Trophoblast cell (in vitro differentiated cells and primary cell): ENCODE measurements around the gene RELT.
A peak's percentile ranks its signal among the peaks of the same experiment; 100 is the strongest.

Source experiments
- DNase-seq, 2 donors: peaks; one replicate each; pipeline ENCODE4 v3.0.0-alpha.2; 2016
- H2AFZ ChIP-seq: 2 replicates; pipeline ENCODE4 v1.6.1; 2013; ENCODE audit warnings: low read length, moderate library complexity, mild to moderate bottlenecking; ENCODE audit not compliant: insufficient read depth, poor library complexity
- H2AK5ac ChIP-seq: 2 replicates; pipeline ENCODE4 v1.6.1; 2013; ENCODE audit warnings: mild to moderate bottlenecking, low read length
- H2BK120ac ChIP-seq: 2 replicates; pipeline ENCODE4 v1.6.1; 2013; ENCODE audit warnings: low read length, mild to moderate bottlenecking, moderate library complexity; ENCODE audit not compliant: insufficient read depth, poor library complexity
- H2BK12ac ChIP-seq: 2 replicates; pipeline ENCODE4 v1.6.1; 2013; ENCODE audit warnings: mild to moderate bottlenecking, low read length, moderate library complexity
- H2BK5ac ChIP-seq: 2 replicates; pipeline ENCODE4 v1.6.1; 2013; ENCODE audit warnings: low read length, low read depth, moderate library complexity, mild to moderate bottlenecking; ENCODE audit not compliant: poor library complexity
- H3K14ac ChIP-seq: 2 replicates; pipeline ENCODE4 v1.6.1; 2013; ENCODE audit warnings: mild to moderate bottlenecking, low read length
- H3K18ac ChIP-seq: 2 replicates; pipeline ENCODE4 v1.6.1; 2013; ENCODE audit warnings: mild to moderate bottlenecking, low read length
- H3K23ac ChIP-seq: 2 replicates; pipeline ENCODE4 v1.6.1; 2013; ENCODE audit warnings: low read length
- H3K27ac ChIP-seq: 2 replicates; pipeline ENCODE4 v1.5.1; 2013; ENCODE audit warnings: low read depth, mild to moderate bottlenecking, inconsistent platforms, low read length, moderate library complexity
- H3K27me3 ChIP-seq: 2 replicates; pipeline ENCODE4 v1.6.1; 2013; ENCODE audit warnings: inconsistent platforms, mild to moderate bottlenecking, low read length, moderate library complexity; ENCODE audit not compliant: insufficient read depth
- H3K36me3 ChIP-seq, 2 experiments: 1 replicate in 1 of 2; 2 replicates in 1 of 2; pipeline ENCODE4 v1.6.1; 2013; ENCODE audit warnings: low read length in 2 of 2, mild to moderate bottlenecking in 2 of 2, moderate library complexity in 1 of 2; ENCODE audit not compliant: insufficient read depth in 2 of 2, control insufficient read depth in 1 of 2
- H3K4ac ChIP-seq: 2 replicates; pipeline ENCODE4 v1.6.1; 2013; ENCODE audit warnings: low read depth, mild to moderate bottlenecking, low read length, moderate library complexity
- H3K4me1 ChIP-seq, 2 experiments: 1 replicate in 1 of 2; 2 replicates in 1 of 2; pipeline ENCODE4 v1.6.1; 2013; ENCODE audit warnings: low read length in 2 of 2, mild to moderate bottlenecking in 2 of 2, moderate library complexity in 1 of 2; ENCODE audit not compliant: insufficient read depth in 2 of 2, control insufficient read depth in 1 of 2
- H3K4me2 ChIP-seq: 2 replicates; pipeline ENCODE4 v1.6.1; 2013; ENCODE audit warnings: inconsistent platforms, mild to moderate bottlenecking, low read length, moderate library complexity
- H3K4me3 ChIP-seq: 2 replicates; pipeline ENCODE4 v1.5.1; 2013; ENCODE audit warnings: mild to moderate bottlenecking, low read depth, low read length, inconsistent platforms
- H3K79me1 ChIP-seq: one replicate; pipeline ENCODE4 v1.6.1; 2013; ENCODE audit warnings: low read length
- H3K79me2 ChIP-seq: 2 replicates; pipeline ENCODE4 v1.6.1; 2013; ENCODE audit warnings: low read length, mild to moderate bottlenecking; ENCODE audit not compliant: control insufficient read depth, insufficient read depth, poor library complexity
- H3K9ac ChIP-seq: 2 replicates; pipeline ENCODE4 v1.6.1; 2013; ENCODE audit warnings: mild to moderate bottlenecking, low read length
- H3K9me3 ChIP-seq: 2 replicates; pipeline ENCODE4 v1.6.1; 2013; ENCODE audit warnings: low read depth, mild to moderate bottlenecking, control low read depth, inconsistent platforms, low read length; ENCODE audit not compliant: insufficient read depth
- H4K12ac ChIP-seq: 2 replicates; pipeline ENCODE4 v1.6.1; 2013; ENCODE audit warnings: low read depth, mild to moderate bottlenecking, low read length, moderate library complexity
- H4K8ac ChIP-seq: 2 replicates; pipeline ENCODE4 v1.6.1; 2013; ENCODE audit warnings: low read depth, mild to moderate bottlenecking, low read length, moderate library complexity
- H4K91ac ChIP-seq: one replicate; pipeline ENCODE4 v1.6.1; 2013; ENCODE audit warnings: low read depth, mild to moderate bottlenecking, low read length, moderate library complexity
- WGBS: extraction: QIAGEN DNeasy Blood & Tissue Kit; methylation state at CpG from one replicate; pipeline ENCODE4 v1.1.7; 2013; ENCODE audit warnings: missing lambda C conversion rate; ENCODE audit not compliant: insufficient read length, insufficient coverage; ENCODE audit errors: extremely low coverage; 5-methylcytosine and 5-hydroxymethylcytosine counted together

RELT gene

GRCh38 chr11:73403541-73403940 lies 27.3 kb downstream of the RELT start:
- Histone ChIP-seq H3K9ac (peak overlapping the region; percentile 30), H3K9me3 (no peaks in the 10 kb centered on the region), H3K27me3 (no peaks in the 10 kb centered on the region), H3K4me1 (peaks cover 4 to 14% of the 10 kb centered on the region in 2 experiments), H2AFZ (no peak overlapping the region), H3K36me3 (peaks cover 18 to 19% of the 10 kb centered on the region in 2 experiments), H2BK5ac (no peak overlapping the region), H3K79me1 (peaks cover 6% of the 10 kb centered on the region), H3K18ac (no peak overlapping the region), H3K4me2 (no peak overlapping the region), H4K8ac (no peak overlapping the region), H3K4me3 (no peak overlapping the region), H2BK120ac (no peak overlapping the region), H3K27ac (no peak overlapping the region), H2AK5ac (no peak overlapping the region), H3K4ac (no peak overlapping the region), H3K79me2 (peaks cover 2% of the 10 kb centered on the region), H2BK12ac (no peak overlapping the region), H4K12ac (no peak overlapping the region), H3K23ac (no peak overlapping the region), H4K91ac (no peak overlapping the region), H3K14ac (no peak overlapping the region)
- DNase-seq: no peak
- no CpG with 5 or more reads among the region's 5 CpGs for WGBS

GRCh38 chr11:73404048-73404447 lies 27.8 kb downstream of the RELT start:
- no peak overlapping the region for H2BK120ac ChIP-seq
- H3K4me2 ChIP-seq: no peak overlapping the region
- no peak overlapping the region for H3K27ac ChIP-seq
- no peak overlapping the region for H4K8ac ChIP-seq
- no peaks in the 10 kb centered on the region for H3K9me3 ChIP-seq
- H3K23ac ChIP-seq: no peak overlapping the region
- H3K79me1 ChIP-seq: peaks cover 6% of the 10 kb centered on the region
- peak; percentile 76 to 83 for DNase-seq
- H3K4me3 ChIP-seq: no peak overlapping the region
- H3K4ac ChIP-seq: no peak overlapping the region
- H2BK12ac ChIP-seq: no peak overlapping the region
- H4K91ac ChIP-seq: no peak overlapping the region
- H3K18ac ChIP-seq: no peak overlapping the region
- H3K4me1 ChIP-seq: peaks cover 4 to 13% of the 10 kb centered on the region in 2 experiments
- H3K79me2 ChIP-seq: peaks cover 2% of the 10 kb centered on the region
- H3K9ac ChIP-seq: no peak overlapping the region
- no peak overlapping the region for H4K12ac ChIP-seq
- WGBS: no CpG with 5 or more reads among the region's 4 CpGs
- H3K14ac ChIP-seq: no peak overlapping the region
- no peak overlapping the region for H2BK5ac ChIP-seq
- no peak overlapping the region for H2AFZ ChIP-seq
- peaks cover 19 to 21% of the 10 kb centered on the region in 2 experiments for H3K36me3 ChIP-seq
- no peak overlapping the region for H2AK5ac ChIP-seq
- H3K27me3 ChIP-seq: no peaks in the 10 kb centered on the region

GRCh38 chr11:73404506-73405145 lies 28.4 kb downstream of the RELT start:
- Histone ChIP-seq H2BK120ac (no peak overlapping the region), H3K79me2 (peaks cover 2% of the 10 kb centered on the region), H2AFZ (no peak overlapping the region), H3K23ac (no peak overlapping the region), H3K9me3 (peaks cover 2% of the 10 kb centered on the region), H3K14ac (no peak overlapping the region), H4K8ac (no peak overlapping the region), H3K79me1 (peaks cover 6% of the 10 kb centered on the region), H4K12ac (no peak overlapping the region), H3K27ac (no peak overlapping the region), H3K4me1 (peaks cover 4 to 8% of the 10 kb centered on the region in 2 experiments), H3K36me3 (peaks cover 23 to 27% of the 10 kb centered on the region in 2 experiments), H3K18ac (no peak overlapping the region), H3K9ac (no peak overlapping the region), H4K91ac (no peak overlapping the region), H2AK5ac (no peak overlapping the region), H3K4ac (no peak overlapping the region), H2BK12ac (no peak overlapping the region), H3K4me3 (no peak overlapping the region), H3K27me3 (no peaks in the 10 kb centered on the region), H3K4me2 (no peak overlapping the region), H2BK5ac (no peak overlapping the region)
- DNase-seq: no peak
- no CpG with 5 or more reads among the region's 5 CpGs for WGBS

GRCh38 chr11:73405146-73405510 lies 28.9 kb downstream of the RELT start:
- H4K8ac ChIP-seq: no peak overlapping the region
- H3K23ac ChIP-seq: no peak overlapping the region
- no peak overlapping the region for H4K12ac ChIP-seq
- H2AK5ac ChIP-seq: no peak overlapping the region
- H2BK5ac ChIP-seq: no peak overlapping the region
- no peak overlapping the region for H3K14ac ChIP-seq
- H3K4me3 ChIP-seq: no peak overlapping the region
- no peak overlapping the region for H3K4ac ChIP-seq
- no CpG with 5 or more reads among the region's 8 CpGs for WGBS
- H2BK12ac ChIP-seq: no peak overlapping the region
- no peak overlapping the region for H2BK120ac ChIP-seq
- H3K79me1 ChIP-seq: peaks cover 6% of the 10 kb centered on the region
- no peak overlapping the region for H2AFZ ChIP-seq
- no peak overlapping the region for H3K18ac ChIP-seq
- no peak overlapping the region for H3K4me2 ChIP-seq
- no peaks in the 10 kb centered on the region for H3K27me3 ChIP-seq
- peaks cover 2% of the 10 kb centered on the region for H3K79me2 ChIP-seq
- peaks cover 2% of the 10 kb centered on the region for H3K9me3 ChIP-seq
- H4K91ac ChIP-seq: no peak overlapping the region
- H3K36me3 ChIP-seq: peaks cover 23 to 27% of the 10 kb centered on the region in 2 experiments
- no peak overlapping the region for H3K9ac ChIP-seq
- no peak for DNase-seq
- H3K4me1 ChIP-seq: peaks cover 4 to 8% of the 10 kb centered on the region in 2 experiments
- no peak overlapping the region for H3K27ac ChIP-seq
